SK-N-MC (cell line): Measurements from ENCODE around the gene TTC28.

Experiments
- EZH2 ChIP-seq: fragments of 200-600 bp; sonication (generic); IDR thresholded peaks from one replicate; pipeline ENCODE4 v1.6.1; 2017; ENCODE audit warnings: antibody characterized with exemption
- FOXP2 ChIP-seq: optimal IDR thresholded peaks from 2 replicates; pipeline ENCODE3; 2011; ENCODE audit warnings: mild to moderate bottlenecking, moderate library complexity; ENCODE audit not compliant: insufficient read depth; ENCODE audit errors: extremely low read length, control extremely low read depth
- POLR2AphosphoS5 ChIP-seq: IDR thresholded peaks from 2 replicates; pipeline ENCODE4 v1.6.1; 2012; ENCODE audit warnings: mild to moderate bottlenecking, low read depth, low read length, borderline replicate concordance

GRCh38 chr22:28669387-28669786, 10.3 kb downstream of the TTC28 start:
- TF ChIP-seq EZH2: no peak
- TF ChIP-seq POLR2AphosphoS5: no peak
- no peak for TF ChIP-seq FOXP2
